NCI-H1417 treated with DMSO at 0.1 percent for 48 hours (cell line): ENCODE measurements around the gene OTOF.

Source experiments
- DNase-seq: peaks from one replicate; lab custom pipeline; 2025; lab: John Stamatoyannopoulos, UW

OTOF gene

DNA sequence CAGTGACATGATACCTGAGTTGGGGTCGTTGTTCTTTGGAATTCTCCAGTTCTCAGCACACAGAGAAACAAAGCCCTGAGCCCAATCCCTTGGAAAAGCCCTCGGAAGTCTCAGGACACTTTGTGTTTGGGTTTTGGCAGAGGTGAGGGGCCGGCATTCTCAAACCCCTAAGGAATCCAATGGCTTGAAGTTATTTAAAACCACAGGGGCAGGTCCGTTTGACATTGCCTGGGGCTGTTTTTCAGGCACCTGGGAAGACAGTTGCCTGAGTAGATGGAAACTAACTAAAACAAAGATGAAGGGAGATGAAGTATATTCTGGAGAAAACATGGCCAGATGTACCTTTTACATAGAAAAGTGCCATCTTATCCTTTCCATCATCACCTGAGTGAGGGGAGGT is 22.5 kb upstream of the OTOF start:
- no peak for DNase-seq

DNA sequence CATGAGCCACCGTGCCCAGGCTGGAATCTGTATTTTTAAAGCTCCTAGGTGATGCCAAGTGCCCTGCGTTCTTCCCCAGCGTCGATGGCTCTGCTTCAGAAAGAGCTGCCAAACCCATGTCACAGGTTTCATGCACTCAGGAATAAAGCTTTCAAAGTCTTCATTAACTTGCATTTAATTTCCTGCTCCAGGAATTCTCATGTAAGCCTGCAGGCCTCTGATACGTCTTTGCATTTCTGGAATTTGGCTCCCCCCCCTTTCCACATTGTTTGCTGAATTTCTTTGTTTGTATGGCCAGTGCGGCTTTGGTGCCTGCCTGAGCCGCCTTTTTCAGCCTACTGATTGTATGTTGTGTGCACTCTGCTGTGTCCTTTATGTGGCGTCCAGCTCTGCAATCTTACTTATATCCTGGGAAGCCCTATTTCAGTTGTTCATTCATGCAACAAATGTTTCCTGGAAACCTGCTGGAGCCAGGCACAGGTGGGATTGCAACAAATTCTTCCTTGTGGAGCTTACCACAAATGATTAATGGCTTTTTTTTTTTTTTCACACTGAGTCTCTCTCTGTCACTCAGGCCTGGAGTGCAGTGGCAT is 17.9 kb upstream of the OTOF start:
- DNase-seq: no peak

DNA sequence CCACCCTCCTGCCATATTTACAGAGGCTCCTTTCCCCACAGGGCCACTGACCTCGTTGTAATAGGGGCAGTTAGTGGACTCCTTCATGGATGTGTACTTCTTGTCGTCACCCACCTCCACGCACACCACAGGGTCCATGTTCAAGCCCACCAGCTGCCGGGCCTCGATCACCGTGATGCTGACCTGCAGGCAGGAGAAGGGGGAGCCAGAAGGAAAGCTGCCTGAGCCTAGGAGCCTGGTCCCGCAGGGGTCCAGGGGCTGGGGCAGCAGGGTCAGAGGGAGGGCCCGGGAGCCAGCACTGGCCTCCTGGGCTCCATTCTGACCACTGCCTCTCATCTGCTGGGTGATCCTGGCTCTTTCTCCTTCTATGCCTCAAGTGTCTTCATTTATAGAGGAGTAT is 17.0 kb upstream of the OTOF start:
- DNase-seq: no peak

GRCh38 chr2:26494199-26494598 is 16.3 kb upstream of the OTOF start:
- DNase-seq: no peak

DNA sequence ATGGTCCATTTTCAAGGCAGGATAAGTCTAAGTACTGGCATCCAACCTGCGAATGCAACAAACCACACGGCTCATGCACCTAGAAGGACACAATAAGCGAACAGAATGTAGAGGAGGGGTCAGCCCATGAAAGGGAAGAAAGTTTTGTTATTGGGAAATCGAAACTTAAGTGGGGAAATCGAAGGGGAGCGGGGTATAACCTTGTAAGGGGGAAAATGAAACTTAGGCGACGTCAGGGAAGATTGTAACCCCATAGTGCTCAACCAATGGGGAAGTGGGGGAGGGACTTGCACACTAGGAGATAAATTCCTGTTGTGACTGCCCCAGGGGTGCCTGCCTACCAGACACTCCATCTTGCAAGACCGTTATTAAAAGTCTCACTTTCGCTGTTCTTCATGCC is 15.6 kb upstream of the OTOF start:
- DNase-seq: no peak

DNA sequence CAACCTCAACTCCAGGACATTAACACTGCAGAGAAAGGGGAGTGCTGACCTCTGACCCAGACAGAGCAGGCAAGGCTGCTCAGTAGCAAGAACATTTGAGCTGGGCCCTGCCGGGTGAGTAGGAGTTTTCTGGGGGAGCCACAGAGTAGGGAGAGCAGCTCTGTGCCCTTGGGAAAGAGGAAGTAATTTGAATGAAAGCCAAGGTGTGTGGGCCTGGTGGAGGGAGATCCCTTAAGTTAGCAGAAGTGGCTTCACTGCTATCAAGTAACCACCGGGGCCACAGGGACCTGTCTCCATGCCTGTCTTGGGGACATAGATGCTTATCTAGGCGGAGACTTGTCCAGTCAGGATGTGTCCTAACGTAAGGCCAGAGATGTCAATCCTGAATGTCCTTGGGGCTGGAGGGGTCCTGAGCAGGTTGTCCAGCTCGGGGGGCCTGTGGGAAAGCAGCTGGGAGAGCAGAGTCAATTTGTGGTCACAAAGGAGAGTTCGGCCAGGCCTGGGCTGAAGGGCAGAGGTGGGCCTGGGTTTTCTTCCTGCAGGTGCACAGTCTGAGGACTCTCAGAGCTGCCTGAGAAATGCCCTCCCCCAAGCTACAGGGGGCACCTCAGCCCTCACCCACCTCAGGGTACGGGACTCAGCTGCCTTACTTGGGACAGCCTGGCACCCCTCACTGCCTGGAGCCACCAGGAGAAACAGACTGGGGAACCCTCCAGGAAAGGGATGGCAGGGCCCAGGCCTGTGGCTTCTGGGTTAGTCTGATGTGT is 15.0 kb upstream of the OTOF start:
- DNase-seq: no peak

DNA sequence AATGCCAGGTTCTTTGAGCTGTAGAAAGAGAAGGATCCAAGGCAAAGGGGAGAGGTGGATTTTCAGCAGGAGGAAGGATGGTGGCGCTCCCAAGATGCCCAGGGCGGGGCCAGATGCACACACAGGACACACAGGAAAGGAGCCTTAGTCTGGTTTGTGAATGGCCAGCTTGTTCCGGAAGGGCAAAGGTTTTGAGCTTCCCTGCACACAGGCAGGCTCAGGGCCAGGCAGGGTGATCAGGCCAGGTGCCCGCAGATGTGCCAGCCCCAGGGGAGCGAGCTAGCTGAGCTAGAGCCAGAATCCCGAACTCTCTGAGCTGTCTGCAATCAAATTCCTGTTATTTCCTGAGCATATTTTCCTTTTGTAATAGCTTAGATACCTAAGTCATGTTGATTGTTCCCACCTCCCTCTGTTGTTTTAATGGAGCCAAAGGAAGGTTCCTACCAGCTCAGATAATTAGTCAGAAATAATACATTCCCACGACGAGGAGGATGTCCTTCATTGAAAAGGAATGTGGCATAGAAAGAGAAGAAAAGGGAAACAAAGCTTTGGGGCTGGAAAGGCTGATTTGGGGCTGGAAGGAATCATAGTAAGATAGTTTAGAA is 13.7 kb upstream of the OTOF start:
- no peak for DNase-seq

GRCh38 chr2:26489213-26489850 is 11.4 kb upstream of the OTOF start:
- DNase-seq: no peak

GRCh38 chr2:26488463-26489212 is 10.7 kb upstream of the OTOF start:
- DNase-seq: no peak

GRCh38 chr2:26487192-26487591 is 9.3 kb upstream of the OTOF start:
- DNase-seq: no peak

DNA sequence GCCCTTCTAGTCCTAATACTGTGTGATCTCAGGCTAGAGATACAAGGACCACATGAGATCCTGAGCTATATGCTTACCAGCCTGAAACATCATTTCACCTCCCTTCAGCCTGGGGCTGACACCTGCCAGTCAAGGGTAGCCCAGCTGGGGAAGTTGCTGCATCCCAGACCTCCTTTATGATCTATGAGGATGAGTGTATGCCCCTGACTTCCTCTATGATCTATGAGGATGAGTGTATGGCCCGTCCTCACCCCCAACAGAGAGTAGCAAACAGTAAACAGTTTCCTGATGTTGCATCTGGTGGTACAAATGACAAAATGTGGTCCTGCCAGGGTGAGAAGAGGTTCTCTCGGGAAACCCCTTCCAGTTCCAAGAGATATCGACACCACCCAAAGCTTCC is 8.9 kb upstream of the OTOF start:
- no peak for DNase-seq

DNA sequence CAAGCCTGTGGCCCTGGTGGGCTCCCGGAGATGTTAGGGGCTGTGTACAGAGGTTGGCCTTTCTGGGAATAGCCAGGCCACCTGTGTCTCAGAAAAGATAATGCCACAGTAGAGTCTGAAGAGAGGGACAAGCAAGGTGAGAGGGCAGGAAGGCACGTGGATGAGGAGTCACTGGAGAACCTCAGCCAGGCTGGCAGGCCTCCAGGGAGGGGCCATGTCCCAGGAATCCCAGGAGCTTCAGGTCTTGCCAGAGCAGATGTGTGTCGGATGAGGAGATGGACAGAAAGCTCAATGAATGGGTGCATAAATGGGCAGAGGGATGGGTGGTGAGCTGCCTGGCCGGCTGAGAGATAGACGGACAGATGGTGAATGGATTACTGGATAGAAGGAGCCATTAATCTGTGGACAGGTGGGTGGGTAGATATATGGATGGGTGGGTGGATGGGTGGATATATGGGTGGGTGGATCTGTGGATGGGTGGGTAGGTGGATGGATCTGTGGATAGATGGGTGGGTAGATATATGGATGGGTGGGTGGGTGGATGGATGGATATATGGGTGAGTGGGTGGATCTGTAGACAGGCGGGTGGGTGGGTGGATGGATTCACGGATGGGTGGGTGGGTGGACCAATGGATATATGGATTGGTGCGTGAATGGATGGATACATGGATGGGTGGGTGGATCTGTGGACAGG is 7.9 kb upstream of the OTOF start:
- no peak for DNase-seq

DNA sequence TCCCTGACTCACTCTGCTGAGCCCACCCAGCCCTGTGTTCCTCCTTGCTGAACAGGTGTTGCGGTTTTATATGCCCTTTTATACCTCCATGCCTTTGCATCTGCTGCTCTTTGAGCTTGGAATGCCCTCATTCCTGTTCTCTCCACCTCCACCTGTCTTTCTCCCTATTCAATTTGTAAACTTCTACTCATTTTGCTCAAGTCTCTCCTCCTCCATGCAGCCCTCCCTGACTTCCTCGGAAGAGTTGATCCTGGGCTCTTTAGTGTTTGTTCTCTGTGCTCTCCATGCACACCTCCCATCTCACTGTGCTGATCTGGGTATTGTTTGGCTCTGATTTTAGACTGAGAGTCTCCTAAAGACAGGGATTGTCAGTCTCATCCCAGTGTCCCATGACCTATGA is 7.2 kb upstream of the OTOF start:
- DNase-seq: no peak

GRCh38 chr2:26484579-26484978 is 6.7 kb upstream of the OTOF start:
- DNase-seq: no peak

GRCh38 chr2:26483957-26484565 is 6.1 kb upstream of the OTOF start:
- no peak for DNase-seq

GRCh38 chr2:26483516-26483915 is 5.6 kb upstream of the OTOF start:
- DNase-seq: no peak

- no peak for DNase-seq
These were observed 5.1 kb upstream of the OTOF start for GRCh38 chr2:26483027-26483326.

GRCh38 chr2:26482211-26483026 is 4.5 kb upstream of the OTOF start:
- DNase-seq: no peak

DNA sequence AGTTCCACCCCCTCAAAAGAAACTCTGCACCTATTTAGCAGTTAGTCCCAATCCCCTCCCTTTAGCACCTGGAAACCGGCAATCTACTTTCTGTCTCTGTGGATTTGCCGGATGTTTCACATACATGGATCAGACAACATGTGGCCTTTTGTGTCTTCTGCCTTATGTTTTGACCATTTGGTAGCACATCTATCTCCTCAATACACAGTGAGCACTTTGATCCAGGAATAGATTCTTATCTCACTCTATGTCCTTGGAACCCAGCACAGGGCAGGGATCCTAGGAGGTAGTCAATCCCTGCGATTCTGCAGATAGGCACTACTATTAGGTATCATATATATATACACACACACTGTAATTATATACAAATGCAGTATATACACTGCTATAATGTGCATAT is 3.8 kb upstream of the OTOF start:
- DNase-seq: no peak

DNA sequence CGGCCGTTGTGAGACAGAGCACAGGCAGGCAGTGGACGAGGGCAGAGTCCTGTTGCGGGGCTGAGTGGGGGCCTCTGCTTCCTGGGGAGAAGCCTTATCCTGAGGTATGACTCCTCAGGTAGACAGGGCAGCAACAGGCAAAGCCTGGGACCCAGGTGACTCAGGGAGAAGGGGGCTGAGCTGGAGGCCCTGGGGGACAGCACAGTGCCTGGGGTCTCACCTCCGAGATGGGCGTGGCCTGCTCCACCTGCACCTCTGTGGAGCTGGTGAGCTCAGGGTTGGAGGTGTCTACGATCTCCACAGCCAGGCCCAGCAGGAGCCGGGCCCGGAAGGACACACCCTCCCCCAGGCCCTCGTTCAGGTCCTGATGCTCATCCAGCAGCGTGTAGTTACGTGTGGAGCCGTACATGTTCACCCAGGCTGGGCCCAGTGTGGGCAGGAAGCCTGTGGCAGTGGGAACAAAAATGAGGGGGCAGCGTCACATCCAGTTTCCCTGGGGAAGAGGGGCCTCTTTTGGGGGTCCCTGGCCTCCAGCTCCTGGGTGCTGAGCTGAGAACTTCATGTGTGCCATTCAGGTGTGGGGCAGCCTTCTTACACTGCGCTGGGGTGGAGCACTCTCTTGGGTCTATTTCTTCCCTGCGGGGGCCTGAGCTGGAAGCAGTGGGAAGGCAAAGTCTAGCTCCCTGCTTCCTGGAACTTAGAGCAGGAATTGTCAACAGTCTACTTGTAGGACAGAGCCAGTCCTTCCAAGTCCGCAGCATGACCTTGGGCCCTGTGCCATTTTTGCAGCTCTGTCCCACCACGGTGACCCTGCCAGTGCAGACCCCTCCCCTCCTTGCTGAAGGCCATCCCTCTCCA is 2.9 kb upstream of the OTOF start:
- no peak for DNase-seq
